ENCODE results near the gene PSMB5. TPM values are rescaled to one million over a fixed set of nuclear protein-coding genes. Genes with fewer than 3 reads are reported as not detected.

Gene PSMB5
- total RNA-seq, 1 donor from 2014 or later: 177 TPM

DNA sequence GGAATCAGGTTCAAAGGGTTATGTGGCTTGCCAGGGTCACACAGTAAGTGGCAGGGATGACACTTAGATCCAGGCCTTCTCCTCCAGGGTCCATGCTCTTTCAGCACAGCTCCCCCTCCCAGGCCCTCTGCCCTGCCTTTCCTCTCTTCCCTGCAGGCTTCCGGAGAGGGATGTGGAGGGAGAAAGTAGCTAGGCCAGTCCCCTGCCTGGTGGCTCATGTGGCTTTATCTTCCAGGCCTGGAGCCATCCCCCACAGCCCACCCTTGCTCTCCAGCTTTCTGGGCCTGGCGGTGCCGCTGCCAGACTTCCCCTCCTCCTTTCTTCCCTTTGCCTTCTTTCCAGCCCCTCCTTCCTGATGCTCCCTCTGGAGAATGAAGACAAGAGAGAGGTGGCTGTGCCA is 9.1 kb upstream of the PSMB5 start:
- peaks cover 5% of the 10 kb centered on the region for H3K36me3 Mint-ChIP-seq
- H3K27me3 Mint-ChIP-seq: peaks cover 7% of the 10 kb centered on the region
- no peak overlapping the region for H3K27ac Mint-ChIP-seq
- TF ChIP-seq CTCF (conservative IDR thresholded peaks at IDR 0.05): no peak
- H3K4me1 Mint-ChIP-seq (ENCODE audit: unreplicated experiment): peaks cover 5% of the 10 kb centered on the region
- H3K9me3 Mint-ChIP-seq: no peaks in the 10 kb centered on the region
- DNase-seq (ENCODE audit: extremely low spot score, unreplicated experiment): no peak
- no peak overlapping the region for H3K4me3 Mint-ChIP-seq

DNA sequence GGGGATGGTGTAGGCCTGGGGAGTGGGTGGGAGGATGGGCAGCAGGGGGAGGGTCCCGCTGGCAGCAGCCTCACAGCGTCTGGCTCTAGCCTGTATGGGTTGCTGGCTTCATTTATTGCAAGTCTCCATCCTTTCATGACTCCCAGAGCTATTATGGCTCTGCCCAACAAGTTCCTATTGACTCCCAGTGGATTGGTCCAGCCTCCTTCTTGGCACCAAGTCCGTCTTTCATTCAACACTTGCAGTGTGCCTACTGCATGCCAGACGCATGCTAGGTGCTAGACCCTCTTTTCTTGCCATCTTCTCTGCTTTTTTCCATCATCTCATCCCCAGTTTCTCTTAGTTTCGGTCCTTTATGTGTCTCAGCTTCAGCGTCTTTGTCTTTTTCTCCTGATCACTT is 8.4 kb upstream of the PSMB5 start:
- no peak for TF ChIP-seq CTCF (conservative IDR thresholded peaks at IDR 0.05)
- H3K9me3 Mint-ChIP-seq: no peaks in the 10 kb centered on the region
- DNase-seq (ENCODE audit: extremely low spot score, unreplicated experiment): no peak
- no peak overlapping the region for H3K4me3 Mint-ChIP-seq
- no peak overlapping the region for H3K27ac Mint-ChIP-seq
- peaks cover 5% of the 10 kb centered on the region for H3K4me1 Mint-ChIP-seq (ENCODE audit: unreplicated experiment)
- peaks cover 5% of the 10 kb centered on the region for H3K36me3 Mint-ChIP-seq
- H3K27me3 Mint-ChIP-seq: peaks cover 7% of the 10 kb centered on the region

DNA sequence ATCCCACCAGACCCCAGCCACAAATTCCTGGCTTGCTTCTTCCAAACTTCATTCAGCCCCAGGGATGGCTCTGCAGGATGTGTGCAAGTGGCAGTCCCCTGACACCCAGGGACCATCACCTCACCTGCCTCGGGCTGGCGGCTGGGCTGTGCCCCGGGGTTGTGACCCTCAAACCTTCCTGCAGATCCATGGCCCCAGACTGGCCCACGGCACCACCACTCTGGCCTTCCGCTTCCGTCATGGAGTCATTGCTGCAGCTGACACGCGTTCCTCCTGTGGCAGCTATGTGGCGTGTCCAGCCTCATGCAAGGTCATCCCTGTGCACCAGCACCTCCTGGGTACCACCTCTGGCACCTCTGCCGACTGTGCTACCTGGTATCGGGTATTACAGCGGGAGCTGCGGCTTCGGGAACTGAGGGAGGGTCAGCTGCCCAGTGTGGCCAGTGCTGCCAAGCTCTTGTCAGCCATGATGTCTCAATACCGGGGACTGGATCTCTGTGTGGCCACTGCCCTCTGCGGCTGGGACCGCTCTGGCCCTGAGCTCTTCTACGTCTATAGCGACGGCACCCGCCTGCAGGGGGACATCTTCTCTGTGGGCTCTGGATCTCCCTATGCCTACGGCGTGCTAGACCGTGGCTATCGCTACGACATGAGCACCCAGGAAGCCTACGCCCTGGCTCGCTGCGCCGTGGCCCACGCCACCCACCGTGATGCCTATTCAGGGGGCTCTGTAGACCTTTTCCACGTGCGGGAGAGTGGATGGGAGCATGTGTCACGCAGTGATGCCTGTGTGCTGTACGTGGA is 7.7 kb upstream of the PSMB5 start, which contains the start of gene PSMB11:
Gene PSMB11 (plus strand): TSS at position 51 of the 804 bp plus-strand sequence. CDS start 14 bp downstream, at position 65.
- Mint-ChIP-seq H3K4me1 (ENCODE audit: unreplicated experiment) (peaks cover 5% of the 10 kb centered on the region), H3K27ac (no peak within 1 kb of the TSS), H3K36me3 (peaks cover 2% of the 10 kb centered on the region), H3K4me3 (no peak within 1 kb of the TSS), H3K9me3 (no peaks in the 10 kb centered on the region), H3K27me3 (peaks cover 7% of the 10 kb centered on the region)
- no peak for DNase-seq (ENCODE audit: extremely low spot score, unreplicated experiment)
- no peak for TF ChIP-seq CTCF (conservative IDR thresholded peaks at IDR 0.05)

GRCh38 chr14:23041729-23042128 is 7.0 kb upstream of the PSMB5 start:
- peaks cover 5% of the 10 kb centered on the region for H3K4me1 Mint-ChIP-seq (ENCODE audit: unreplicated experiment)
- no peaks in the 10 kb centered on the region for H3K36me3 Mint-ChIP-seq
- no peaks in the 10 kb centered on the region for H3K9me3 Mint-ChIP-seq
- no peak overlapping the region for H3K27ac Mint-ChIP-seq
- peaks cover 7% of the 10 kb centered on the region for H3K27me3 Mint-ChIP-seq
- no peak for DNase-seq (ENCODE audit: extremely low spot score, unreplicated experiment)
- no peak for TF ChIP-seq CTCF (conservative IDR thresholded peaks at IDR 0.05)
- H3K4me3 Mint-ChIP-seq: no peak overlapping the region

DNA sequence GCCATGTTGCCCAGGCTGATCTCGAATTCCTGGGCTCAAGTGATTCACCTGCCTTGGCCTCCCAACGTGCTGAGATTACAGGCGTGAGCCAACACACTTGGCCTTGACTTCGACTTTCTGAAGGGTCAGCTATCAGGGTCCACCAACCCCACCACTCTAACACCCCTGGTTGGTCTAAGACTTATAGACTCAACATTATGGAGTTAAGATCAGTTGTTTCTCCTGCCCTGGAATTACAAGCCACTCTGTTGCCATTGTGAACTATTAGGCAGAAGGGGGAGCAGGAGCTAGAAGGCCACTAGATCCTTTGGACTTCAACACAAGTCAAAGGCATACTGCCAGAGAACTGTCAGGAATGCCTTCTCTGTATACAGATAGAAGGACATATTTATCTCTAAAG is 5.4 kb upstream of the PSMB5 start:
- no peaks in the 10 kb centered on the region for H3K9me3 Mint-ChIP-seq
- no peaks in the 10 kb centered on the region for H3K36me3 Mint-ChIP-seq
- DNase-seq (ENCODE audit: extremely low spot score, unreplicated experiment): no peak
- peaks cover 13% of the 10 kb centered on the region for H3K4me1 Mint-ChIP-seq (ENCODE audit: unreplicated experiment)
- TF ChIP-seq CTCF (conservative IDR thresholded peaks at IDR 0.05): no peak
- no peak overlapping the region for H3K4me3 Mint-ChIP-seq
- H3K27me3 Mint-ChIP-seq: peaks cover 7% of the 10 kb centered on the region
- H3K27ac Mint-ChIP-seq: no peak overlapping the region

All from type B pancreatic cell (in vitro differentiated cells).